OCI-LY7 (cell line): ENCODE results near the gene RAB44. TPM values are rescaled to one million over a fixed set of nuclear protein-coding genes. Genes with fewer than 3 reads are reported as not detected.

Source experiments
- BruUV-seq: library from RNA; stranded (reverse); fragments of 400-500 nt; replicated peaks from 2 replicates; lab custom pipeline; 2021; lab: Mats Ljungman, UMichigan
- CTCF ChIA-PET: fragments of 300-600 bp; sonication (Branson Sonifier 250); formaldehyde crosslinking; loops from one replicate; lab custom pipeline; 2022; ENCODE audit warnings: antibody characterized with exemption; ENCODE audit not compliant: unreplicated experiment; lab: Charles Lee
- POLR2A ChIA-PET: fragments of 300-600 bp; sonication (Branson Sonifier 250); formaldehyde crosslinking; loops from one replicate; lab custom pipeline; 2022; ENCODE audit warnings: antibody characterized with exemption; lab: Charles Lee
- DNase-seq: peaks from one replicate; pipeline ENCODE4 v3.0.0-alpha.2; 2015; ENCODE audit warnings: low spot score
- H2AFZ ChIP-seq: fragments of 200-600 bp; sonication (generic), shearing (Covaris generic); 2 replicates; pipeline ENCODE4 v1.6.1; 2014; ENCODE audit warnings: mild to moderate bottlenecking, antibody characterized with exemption, low read length, moderate library complexity
- H3K27ac ChIP-seq: fragments of 200-600 bp; sonication (generic); 2 replicates; pipeline ENCODE4 v1.5.1; 2014; ENCODE audit warnings: mixed run types, low read depth, mild to moderate bottlenecking, moderate library complexity, low read length, inconsistent platforms; ENCODE audit not compliant: poor library complexity, severe bottlenecking
- H3K36me3 ChIP-seq: fragments of 200-600 bp; sonication (generic); 2 replicates; pipeline ENCODE4 v1.6.1; 2014; ENCODE audit warnings: mild to moderate bottlenecking, antibody characterized with exemption, low read length, moderate library complexity, mixed read lengths; ENCODE audit not compliant: insufficient read depth
- H3K4me1 ChIP-seq: fragments of 200-600 bp; sonication (generic); 2 replicates; pipeline ENCODE4 v1.5.1; 2014; ENCODE audit warnings: mild to moderate bottlenecking, low read length; ENCODE audit not compliant: insufficient read depth, poor library complexity, severe bottlenecking
- H3K4me2 ChIP-seq: fragments of 200-600 bp; sonication (generic); 2 replicates; pipeline ENCODE4 v1.6.1; 2014; ENCODE audit warnings: mild to moderate bottlenecking, low read length
- H3K4me3 ChIP-seq: fragments of 200-600 bp; sonication (generic); 2 replicates; pipeline ENCODE4 v1.5.1; 2014; ENCODE audit warnings: mild to moderate bottlenecking, low read depth, low read length; ENCODE audit not compliant: poor library complexity, severe bottlenecking
- H3K79me2 ChIP-seq: fragments of 200-600 bp; sonication (generic); 2 replicates; pipeline ENCODE4 v1.6.1; 2016; ENCODE audit warnings: low read depth, mild to moderate bottlenecking, low read length, moderate library complexity, mixed read lengths; ENCODE audit not compliant: insufficient read depth
- H3K9me2 ChIP-seq: fragments of 200-600 bp; sonication (generic); 2 replicates; pipeline ENCODE4 v1.6.1; 2016; ENCODE audit warnings: mild to moderate bottlenecking, low read length, mixed read lengths; ENCODE audit not compliant: insufficient read depth
- H3K9me3 ChIP-seq: fragments of 200-600 bp; sonication (generic); 2 replicates; pipeline ENCODE4 v1.6.1; 2014; ENCODE audit warnings: mild to moderate bottlenecking, mixed run types, low read length, mixed read lengths
- H4K20me1 ChIP-seq: fragments of 200-600 bp; sonication (generic); 2 replicates; pipeline ENCODE4 v1.6.1; 2014; ENCODE audit warnings: mild to moderate bottlenecking, antibody characterized with exemption, low read length, moderate library complexity, mixed read lengths; ENCODE audit not compliant: insufficient read depth
- CTCF ChIP-seq: fragments of 200-600 bp; sonication (generic); conservative IDR thresholded peaks from 2 replicates; pipeline ENCODE4 v1.5.1; 2014; ENCODE audit warnings: mild to moderate bottlenecking, antibody characterized with exemption, low read length, moderate library complexity, mixed read lengths
- EZH2phosphoT487 ChIP-seq: fragments of 200-600 bp; sonication (generic); IDR thresholded peaks from 2 replicates; pipeline ENCODE4 v1.6.1; 2018; ENCODE audit warnings: low read depth, borderline replicate concordance, mild to moderate bottlenecking, mixed run types, antibody characterized with exemption, low read length, moderate library complexity, mixed read lengths
- intact Hi-C: fragments of 100-400 bp; cut with micrococcal nuclease; formaldehyde crosslinking; loops from one replicate; pipeline ENCODE4 v1.10.0; 2022; ENCODE audit not compliant: unreplicated experiment
- total RNA-seq, 2 experiments: library from RNA; depleted of rRNA in 1 of 2; stranded (reverse); fragments of >200 nt in 1 of 2; shearing (Covaris generic) in 1 of 2; gene quantifications; 2 replicates each; pipeline ENCODE4 v1.2.3, GENCODE V29; 2014 to 2022

RAB44 gene
- total RNA-seq, 2 experiments from 2014 or later, result 0.09 TPM; not detected in 1

- Histone ChIP-seq H2AFZ (no peak overlapping the region), H3K9me3 (no peaks in the 10 kb centered on the region), H3K79me2 (no peaks in the 10 kb centered on the region), H3K4me1 (peaks cover 11% of the 10 kb centered on the region), H4K20me1 (no peaks in the 10 kb centered on the region), H3K4me2 (no peak overlapping the region), H3K4me3 (no peak overlapping the region), H3K9me2 (no peaks in the 10 kb centered on the region), H3K36me3 (no peaks in the 10 kb centered on the region), H3K27ac (no peak overlapping the region)
- intact Hi-C loops, result no loop called here
- TF ChIP-seq EZH2phosphoT487 (no peak), CTCF (no peak)
- POLR2A ChIA-PET, result interaction anchor here (0.5 to 1.0 kb wide), 2 partner anchors 94 to 228 kb away, joined by 3 read pairs; no protein-coding TSS in a partner anchor
- no TSS peak for BruUV-seq
- CTCF ChIA-PET, result no interaction called here
- DNase-seq, result no peak
These were observed 78.5 kb downstream of the RAB44 start for GRCh38 chr6:36776167-36776566.

DNA sequence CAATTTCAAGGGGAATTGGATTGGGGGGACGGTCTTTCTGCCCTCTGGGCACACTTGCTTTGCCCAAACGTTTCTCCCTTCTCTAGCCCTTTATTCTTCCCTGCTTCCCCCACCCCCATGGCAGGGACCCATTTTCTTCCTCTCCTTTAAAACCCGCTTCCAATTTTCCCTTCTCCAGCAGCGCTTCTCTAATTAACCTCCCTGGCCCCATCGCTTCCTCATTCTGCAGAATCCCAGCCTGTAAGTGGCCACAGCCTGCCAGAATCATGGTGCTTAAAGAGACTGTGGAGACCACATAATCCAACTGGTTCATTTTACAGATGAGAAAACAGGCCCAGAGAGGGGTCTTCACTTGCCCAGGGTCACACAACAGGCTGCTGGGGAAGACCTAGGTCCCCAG, 80.2 kb downstream of the RAB44 start:
- intact Hi-C loops, result no loop called here
- DNase-seq, result no peak
- Histone ChIP-seq H4K20me1 (no peaks in the 10 kb centered on the region), H2AFZ (no peak overlapping the region), H3K4me2 (no peak overlapping the region), H3K27ac (no peak overlapping the region), H3K9me3 (no peaks in the 10 kb centered on the region), H3K79me2 (no peaks in the 10 kb centered on the region), H3K9me2 (no peaks in the 10 kb centered on the region), H3K4me1 (peaks cover 21% of the 10 kb centered on the region), H3K36me3 (no peaks in the 10 kb centered on the region), H3K4me3 (no peak overlapping the region)
- ChIA-PET POLR2A (no interaction called here), CTCF (interaction anchor here (0.6 kb wide), 1 partner anchor 183 kb away, joined by 7 read pairs; no protein-coding TSS in a partner anchor)
- BruUV-seq, result no TSS peak
- TF ChIP-seq CTCF (no peak), EZH2phosphoT487 (no peak)

- intact Hi-C loops, result no loop called here
- Histone ChIP-seq H3K9me3 (no peaks in the 10 kb centered on the region), H3K4me3 (no peak overlapping the region), H3K9me2 (no peaks in the 10 kb centered on the region), H4K20me1 (no peaks in the 10 kb centered on the region), H3K79me2 (no peaks in the 10 kb centered on the region), H3K36me3 (no peaks in the 10 kb centered on the region), H3K4me2 (no peak overlapping the region), H3K27ac (no peak overlapping the region), H3K4me1 (peaks cover 21% of the 10 kb centered on the region), H2AFZ (no peak overlapping the region)
- no peak for DNase-seq
- ChIA-PET POLR2A (interaction anchor here (1.1 to 1.2 kb wide), 2 partner anchors 17 to 33 kb away, joined by 3 read pairs; no protein-coding TSS in a partner anchor), CTCF (no interaction called here)
- no TSS peak for BruUV-seq
- TF ChIP-seq CTCF (no peak), EZH2phosphoT487 (no peak)
These were observed 81.6 kb downstream of the RAB44 start for GRCh38 chr6:36779227-36779626.
